ENCODE data around the gene HNRNPAB. TPM values are rescaled to one million over a fixed set of nuclear protein-coding genes. Genes with fewer than 3 reads are reported as not detected.
"Not testable (repeated sequence)": the region's sequence is repeated elsewhere in the genome, so short reads cannot be mapped to it uniquely, and the experiment has no call there.

HNRNPAB gene
- total and polyA plus RNA-seq, 2 donors, result 46.3 to 109 TPM

DNA sequence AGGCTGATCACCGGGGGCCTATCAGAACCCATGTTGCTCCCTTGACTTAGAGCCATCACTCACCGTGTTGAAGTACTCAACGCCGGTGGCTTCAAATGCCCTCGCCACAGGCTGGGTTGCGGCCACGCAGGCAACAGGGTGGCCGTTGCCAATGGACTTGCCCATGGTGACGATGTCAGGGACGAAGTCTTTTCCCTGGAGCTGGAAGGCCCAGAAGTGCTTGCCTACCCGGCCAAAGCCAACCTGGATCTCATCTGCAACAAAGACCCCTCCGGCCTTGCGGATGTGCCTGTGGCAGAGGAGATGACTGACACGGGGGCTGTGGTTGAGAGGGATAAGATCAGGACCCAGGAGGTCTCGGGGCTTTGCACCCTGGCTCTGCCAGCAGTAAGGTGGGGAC, 18.0 kb downstream of the HNRNPAB start:
- Histone ChIP-seq H3K27ac (ENCODE audit: low read depth) (no peak overlapping the region), H3K4me1 (ENCODE audit: insufficient read depth) (no peaks in the 10 kb centered on the region), H3K36me3 (ENCODE audit: insufficient read depth) (no peaks in the 10 kb centered on the region), H3K4me3 (ENCODE audit: low read depth, low read length) (no peak overlapping the region)
- WGBS, result 96% methylated on average over 15 of the region's 15 CpGs
- DNase-seq (ENCODE audit: extremely low spot score), result no peak

DNA sequence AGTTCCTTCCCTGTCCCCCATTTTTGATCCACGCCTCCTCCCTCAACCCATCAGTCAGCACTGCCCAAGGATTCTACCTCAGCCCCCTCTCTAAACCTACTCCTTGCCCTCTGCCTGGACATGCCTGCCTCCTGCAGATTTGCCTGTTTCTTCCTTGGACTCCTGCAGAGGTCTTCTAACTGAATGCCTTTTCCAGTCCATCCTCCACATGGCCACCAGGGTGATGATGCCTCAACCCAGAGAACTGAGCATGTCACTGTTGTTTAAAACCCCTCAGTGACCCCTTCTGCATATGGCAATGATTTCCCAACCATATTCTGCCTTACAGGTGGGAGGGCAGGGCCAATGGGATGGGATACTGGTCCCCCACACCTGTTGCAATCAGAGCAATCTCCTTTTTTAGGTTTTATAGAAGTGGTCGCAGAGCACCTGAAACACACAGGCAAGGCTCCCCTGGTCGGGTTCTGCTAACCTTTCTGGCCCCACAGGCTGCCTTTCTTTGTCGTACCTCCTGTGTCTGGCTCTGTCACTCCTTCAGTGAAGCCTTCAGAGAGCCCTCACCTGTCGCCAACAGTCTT, 19.0 kb downstream of the HNRNPAB start:
- Histone ChIP-seq H3K27ac (ENCODE audit: low read depth) (no peak overlapping the region), H3K36me3 (ENCODE audit: insufficient read depth) (no peaks in the 10 kb centered on the region), H3K4me3 (ENCODE audit: low read depth, low read length) (no peak overlapping the region), H3K4me1 (ENCODE audit: insufficient read depth) (no peaks in the 10 kb centered on the region)
- WGBS, result 88% methylated on average over 5 of the region's 5 CpGs
- DNase-seq (ENCODE audit: extremely low spot score), result no peak

DNA sequence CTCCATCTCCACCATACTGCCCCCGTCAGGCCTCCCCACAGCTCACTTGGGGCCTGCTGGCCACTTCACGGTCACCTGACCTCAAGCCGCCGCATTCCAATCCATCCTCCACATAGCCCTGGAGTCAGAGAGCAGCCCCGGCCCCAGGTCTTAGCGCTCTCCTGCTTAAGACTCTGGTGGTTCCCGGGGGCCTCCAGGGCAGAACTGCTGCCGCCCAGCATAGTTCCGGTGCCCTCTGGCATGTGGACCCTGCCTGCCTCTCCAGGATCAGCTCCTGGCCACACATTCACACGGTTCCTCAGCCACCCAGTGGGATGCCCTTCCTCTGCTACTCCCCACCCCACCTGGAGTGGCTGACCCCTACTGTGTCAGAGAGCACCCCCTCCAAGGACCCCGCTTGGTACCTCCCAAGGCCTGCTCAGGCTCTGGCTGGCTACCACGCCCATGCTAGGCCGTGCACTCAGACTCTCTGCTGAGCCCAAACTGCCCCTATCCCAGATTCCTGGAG, 19.5 kb downstream of the HNRNPAB start:
- WGBS, result 62% methylated on average over 13 of the region's 13 CpGs
- H3K4me3 ChIP-seq (ENCODE audit: low read depth, low read length), result no peak overlapping the region
- no peaks in the 10 kb centered on the region for H3K36me3 ChIP-seq (ENCODE audit: insufficient read depth)
- DNase-seq (ENCODE audit: extremely low spot score), result no peak
- H3K4me1 ChIP-seq (ENCODE audit: insufficient read depth), result no peaks in the 10 kb centered on the region
- no peak overlapping the region for H3K27ac ChIP-seq (ENCODE audit: low read depth)

DNA sequence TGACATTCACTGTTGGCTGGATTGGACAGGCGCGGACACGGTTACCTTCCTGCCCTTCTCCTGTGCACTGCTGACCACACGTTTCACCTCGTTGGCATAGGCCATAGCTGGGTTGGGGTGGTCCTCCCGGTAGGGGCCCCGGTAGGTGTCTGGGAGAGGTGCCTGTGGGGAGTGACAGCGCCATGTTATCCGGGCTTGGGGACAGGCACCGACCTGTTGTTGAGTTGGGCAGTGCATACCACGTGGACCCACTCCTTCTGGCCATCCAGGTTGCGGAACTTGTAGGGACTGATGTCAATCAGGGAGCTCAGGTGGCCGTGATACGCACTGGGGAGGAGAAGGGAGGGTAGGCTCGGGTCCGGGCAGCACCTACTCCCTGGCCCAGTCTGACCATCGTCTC, 20.1 kb downstream of the HNRNPAB start:
- 87% methylated on average over 17 of the region's 17 CpGs for WGBS
- Histone ChIP-seq H3K36me3 (ENCODE audit: insufficient read depth) (no peaks in the 10 kb centered on the region), H3K4me3 (ENCODE audit: low read depth, low read length) (no peak overlapping the region), H3K4me1 (ENCODE audit: insufficient read depth) (no peaks in the 10 kb centered on the region), H3K27ac (ENCODE audit: low read depth) (no peak overlapping the region)
- no peak for DNase-seq (ENCODE audit: extremely low spot score)

DNA sequence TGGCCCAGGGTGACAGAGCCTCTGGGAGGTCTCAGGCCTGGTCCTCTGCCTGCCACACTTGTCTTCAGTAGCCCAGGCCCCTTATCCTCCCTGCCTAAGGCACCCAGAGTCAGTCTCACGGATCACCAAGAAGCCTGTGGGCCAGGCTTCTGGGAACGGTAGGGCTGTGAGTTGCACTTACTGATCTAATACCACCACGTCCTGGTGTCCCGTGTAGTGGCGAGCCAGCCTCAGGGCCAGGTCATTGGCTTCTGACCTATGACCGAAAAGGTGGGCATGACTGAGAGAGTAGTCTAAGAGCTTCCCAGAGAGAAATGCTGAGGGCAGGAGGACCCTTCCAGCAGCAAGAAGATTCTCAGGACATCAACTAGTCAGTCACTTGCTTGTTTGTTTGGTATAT, 20.8 kb downstream of the HNRNPAB start:
- no peak overlapping the region for H3K4me3 ChIP-seq (ENCODE audit: low read depth, low read length)
- 91% methylated on average over 6 of the region's 6 CpGs for WGBS
- H3K36me3 ChIP-seq (ENCODE audit: insufficient read depth), result no peaks in the 10 kb centered on the region
- no peak for DNase-seq (ENCODE audit: extremely low spot score)
- no peaks in the 10 kb centered on the region for H3K4me1 ChIP-seq (ENCODE audit: insufficient read depth)
- no peak overlapping the region for H3K27ac ChIP-seq (ENCODE audit: low read depth)

DNA sequence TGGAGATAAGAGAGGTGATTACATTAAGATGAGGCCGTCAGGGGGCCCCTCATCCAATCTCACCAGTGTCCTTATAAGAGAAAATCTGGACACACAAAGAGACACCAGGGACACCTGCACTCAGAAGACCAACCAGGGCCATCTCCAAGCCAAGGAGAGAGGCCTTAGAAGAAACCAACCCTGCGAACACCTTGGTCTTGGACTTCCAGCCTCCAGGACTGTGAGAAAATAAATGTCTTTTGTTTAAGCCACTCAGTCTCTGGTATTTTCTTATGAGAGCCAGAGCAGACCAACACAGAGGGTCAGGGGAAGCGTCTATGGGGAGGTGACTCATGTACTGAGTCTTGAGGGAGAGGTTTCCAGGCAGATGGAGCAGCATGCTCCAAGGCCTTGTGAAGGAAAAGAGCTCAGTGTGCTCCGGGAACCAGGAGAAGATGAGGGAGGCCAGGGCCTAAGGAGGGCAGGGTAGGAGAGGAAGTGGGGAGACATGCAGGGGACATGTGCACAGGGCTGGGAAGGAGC, 22.9 kb downstream of the HNRNPAB start:
- no peaks in the 10 kb centered on the region for H3K4me1 ChIP-seq (ENCODE audit: insufficient read depth)
- peaks cover 1% of the 10 kb centered on the region for H3K36me3 ChIP-seq (ENCODE audit: insufficient read depth)
- 94% methylated on average over 4 of the region's 4 CpGs for WGBS
- H3K27ac ChIP-seq (ENCODE audit: low read depth), result no peak overlapping the region
- no peak for DNase-seq (ENCODE audit: extremely low spot score)
- no peak overlapping the region for H3K4me3 ChIP-seq (ENCODE audit: low read depth, low read length)

DNA sequence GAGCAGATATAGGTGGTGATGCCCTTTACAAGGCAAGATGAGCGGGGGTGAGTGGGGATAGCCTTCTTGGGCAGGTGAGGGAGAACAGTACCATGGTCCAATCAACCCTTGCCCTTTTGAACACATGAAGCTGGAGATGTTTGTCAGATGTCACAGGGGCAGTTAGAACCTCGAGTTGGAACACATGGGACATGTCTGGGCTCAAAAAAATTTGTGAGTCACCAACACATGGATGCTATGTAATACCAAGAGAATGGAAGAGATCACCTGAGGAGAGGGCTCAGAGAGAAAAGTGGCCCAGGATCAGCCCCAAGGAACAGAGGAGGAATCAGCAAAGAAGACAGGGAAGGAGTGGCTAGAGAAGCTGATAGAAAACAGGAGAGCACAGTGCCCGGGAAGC, 23.6 kb downstream of the HNRNPAB start:
- 89% methylated on average over 3 of the region's 3 CpGs for WGBS

DNA sequence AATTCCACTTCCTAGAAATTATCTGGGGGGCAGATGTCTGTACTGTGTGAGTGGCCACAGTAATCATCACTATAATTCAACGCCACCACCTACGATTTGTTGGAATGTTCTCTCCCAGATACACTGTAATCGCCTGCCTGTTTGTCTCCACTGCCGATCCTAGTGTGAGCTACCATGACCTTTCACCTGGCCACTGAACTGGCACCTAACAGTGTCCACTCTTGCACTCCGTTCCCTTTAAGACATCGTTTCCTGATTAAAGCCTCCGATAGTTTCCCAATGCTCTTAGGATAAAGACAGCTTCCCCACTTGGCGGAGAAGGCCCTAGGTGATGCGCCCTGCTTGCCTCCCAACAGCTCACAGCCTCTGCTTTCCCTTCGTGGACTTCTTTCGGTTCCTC, 24.3 kb downstream of the HNRNPAB start:
- no peak overlapping the region for H3K27ac ChIP-seq (ENCODE audit: low read depth)
- WGBS, result 96% methylated on average over 11 of the region's 11 CpGs
- peaks cover 1% of the 10 kb centered on the region for H3K36me3 ChIP-seq (ENCODE audit: insufficient read depth)
- DNase-seq (ENCODE audit: extremely low spot score), result no peak
- no peak overlapping the region for H3K4me3 ChIP-seq (ENCODE audit: low read depth, low read length)
- no peaks in the 10 kb centered on the region for H3K4me1 ChIP-seq (ENCODE audit: insufficient read depth)

More for the DNA sequence above, 23.6 kb downstream of the HNRNPAB start:
- H3K4me1 ChIP-seq (ENCODE audit: insufficient read depth), result no peaks in the 10 kb centered on the region
- peaks cover 1% of the 10 kb centered on the region for H3K36me3 ChIP-seq (ENCODE audit: insufficient read depth)
- no peak for DNase-seq (ENCODE audit: extremely low spot score)
- no peak overlapping the region for H3K4me3 ChIP-seq (ENCODE audit: low read depth, low read length)
- no peak overlapping the region for H3K27ac ChIP-seq (ENCODE audit: low read depth)

DNA sequence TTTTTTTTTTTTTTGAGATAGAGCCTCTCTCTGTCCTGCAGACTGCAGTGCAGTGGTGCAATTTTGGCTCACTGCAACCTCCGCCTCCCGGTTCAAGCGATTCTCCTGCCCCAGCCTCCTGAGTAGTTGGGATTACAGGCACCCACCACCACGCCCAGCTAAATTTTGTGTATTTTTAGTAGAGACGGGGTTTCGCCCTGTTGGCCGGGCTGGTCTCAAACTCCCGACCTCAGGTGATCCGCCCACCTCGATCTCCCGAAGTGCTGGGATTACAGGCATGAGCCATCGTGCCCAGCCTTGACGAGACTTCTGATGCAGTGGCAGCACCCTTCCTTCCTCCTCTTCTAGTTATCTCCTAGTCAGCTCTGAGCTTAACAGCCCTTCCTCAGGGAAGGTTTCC, 24.8 kb downstream of the HNRNPAB start:
- H3K36me3 ChIP-seq (ENCODE audit: insufficient read depth); DNase-seq (ENCODE audit: extremely low spot score); H3K4me1 ChIP-seq (ENCODE audit: insufficient read depth); H3K4me3 ChIP-seq (ENCODE audit: low read depth, low read length); H3K27ac ChIP-seq (ENCODE audit: low read depth): not testable (repeated sequence)
- 95% methylated on average over 13 of the region's 13 CpGs for WGBS

DNA sequence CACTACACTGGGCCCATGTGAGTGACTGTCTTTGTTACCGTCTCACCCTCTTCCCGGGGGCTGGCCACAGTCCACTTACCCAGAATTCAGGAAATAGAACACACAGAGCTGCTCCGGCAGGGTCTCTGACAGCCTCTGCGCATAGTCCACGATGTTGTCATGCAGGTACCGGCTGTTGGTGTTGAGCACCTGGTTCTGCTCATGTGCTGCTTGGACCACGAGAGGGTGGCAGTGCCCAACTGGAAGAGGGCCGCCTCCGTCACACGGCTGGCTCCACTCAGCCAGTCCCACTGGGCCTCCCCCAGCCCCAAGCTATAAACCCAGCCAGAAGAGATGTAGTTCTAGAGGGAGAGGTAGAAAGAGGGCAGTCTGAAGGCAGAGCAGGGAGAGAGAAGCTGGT, 25.5 kb downstream of the HNRNPAB start:
- no peak overlapping the region for H3K27ac ChIP-seq (ENCODE audit: low read depth)
- H3K4me1 ChIP-seq (ENCODE audit: insufficient read depth), result no peaks in the 10 kb centered on the region
- no peak overlapping the region for H3K4me3 ChIP-seq (ENCODE audit: low read depth, low read length)
- WGBS, result 90% methylated on average over 10 of the region's 10 CpGs
- peaks cover 1% of the 10 kb centered on the region for H3K36me3 ChIP-seq (ENCODE audit: insufficient read depth)
- no peak for DNase-seq (ENCODE audit: extremely low spot score)

DNA sequence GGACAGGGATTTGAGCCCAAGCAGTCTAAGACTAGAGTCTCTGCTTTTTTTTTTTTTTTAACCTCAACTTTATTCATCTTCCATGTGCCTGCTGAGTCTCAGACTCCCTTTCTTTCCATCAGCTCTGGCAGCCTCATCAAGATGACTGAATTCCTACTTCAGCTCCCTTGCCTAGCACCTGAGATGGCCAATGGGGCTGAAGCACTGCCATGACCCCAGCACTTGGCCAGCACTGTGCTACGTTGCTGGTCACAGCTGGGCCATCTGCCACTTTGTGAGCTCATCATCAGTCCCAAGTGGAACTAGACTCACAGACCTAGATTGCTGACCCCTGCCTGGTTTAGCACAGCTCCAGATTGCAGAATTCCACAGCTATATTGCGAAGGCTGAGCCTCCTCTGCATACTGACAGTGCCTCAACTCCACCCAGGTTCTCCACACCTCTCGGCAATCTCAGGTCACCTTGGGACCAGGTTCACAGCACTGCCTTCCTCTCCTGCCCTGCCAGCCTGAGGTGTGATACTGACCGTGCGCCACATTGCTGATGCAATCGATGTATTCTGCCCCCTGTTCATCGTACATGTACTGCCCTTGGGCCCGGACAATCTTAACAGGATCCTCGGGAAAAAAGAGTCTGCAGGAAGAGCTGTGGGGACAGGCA, 26.7 kb downstream of the HNRNPAB start:
- Histone ChIP-seq H3K4me1 (ENCODE audit: insufficient read depth) (no peaks in the 10 kb centered on the region), H3K36me3 (ENCODE audit: insufficient read depth) (peaks cover 1% of the 10 kb centered on the region), H3K4me3 (ENCODE audit: low read depth, low read length) (no peak overlapping the region), H3K27ac (ENCODE audit: low read depth) (no peak overlapping the region)
- DNase-seq (ENCODE audit: extremely low spot score), result no peak
- WGBS, result 75% methylated on average over 9 of the region's 9 CpGs

DNA sequence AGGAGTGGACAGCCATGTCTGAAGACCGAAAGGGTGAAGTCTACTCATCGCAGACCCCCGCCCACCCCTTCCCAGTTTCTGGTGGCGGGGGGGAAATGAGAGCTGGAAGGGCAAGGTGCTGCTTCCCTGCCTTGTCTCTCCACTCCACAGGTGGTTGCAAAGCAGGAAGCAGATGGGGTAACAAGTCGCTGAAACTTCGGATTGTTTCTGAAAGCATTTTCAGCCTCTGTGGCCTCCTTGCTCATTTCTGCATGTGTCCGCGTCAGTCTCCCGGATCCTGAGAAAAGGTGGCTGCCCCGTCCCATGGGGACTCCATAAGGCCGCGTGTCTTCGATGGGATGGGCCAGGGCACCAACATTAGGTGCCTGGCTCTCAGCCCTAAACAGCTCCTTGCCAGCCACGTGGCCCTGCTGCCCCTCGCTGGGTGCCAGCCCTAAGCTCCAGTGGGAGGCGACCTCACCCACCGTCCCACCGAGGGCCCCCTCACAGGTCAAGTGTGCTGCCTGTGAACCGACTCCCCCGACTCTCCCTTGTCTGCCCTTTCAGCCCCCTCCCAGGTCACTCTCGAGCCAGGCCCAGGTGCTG, 27.3 kb downstream of the HNRNPAB start:
- WGBS, result 31% methylated on average over 21 of the region's 21 CpGs
- no peak for DNase-seq (ENCODE audit: extremely low spot score)

DNA sequence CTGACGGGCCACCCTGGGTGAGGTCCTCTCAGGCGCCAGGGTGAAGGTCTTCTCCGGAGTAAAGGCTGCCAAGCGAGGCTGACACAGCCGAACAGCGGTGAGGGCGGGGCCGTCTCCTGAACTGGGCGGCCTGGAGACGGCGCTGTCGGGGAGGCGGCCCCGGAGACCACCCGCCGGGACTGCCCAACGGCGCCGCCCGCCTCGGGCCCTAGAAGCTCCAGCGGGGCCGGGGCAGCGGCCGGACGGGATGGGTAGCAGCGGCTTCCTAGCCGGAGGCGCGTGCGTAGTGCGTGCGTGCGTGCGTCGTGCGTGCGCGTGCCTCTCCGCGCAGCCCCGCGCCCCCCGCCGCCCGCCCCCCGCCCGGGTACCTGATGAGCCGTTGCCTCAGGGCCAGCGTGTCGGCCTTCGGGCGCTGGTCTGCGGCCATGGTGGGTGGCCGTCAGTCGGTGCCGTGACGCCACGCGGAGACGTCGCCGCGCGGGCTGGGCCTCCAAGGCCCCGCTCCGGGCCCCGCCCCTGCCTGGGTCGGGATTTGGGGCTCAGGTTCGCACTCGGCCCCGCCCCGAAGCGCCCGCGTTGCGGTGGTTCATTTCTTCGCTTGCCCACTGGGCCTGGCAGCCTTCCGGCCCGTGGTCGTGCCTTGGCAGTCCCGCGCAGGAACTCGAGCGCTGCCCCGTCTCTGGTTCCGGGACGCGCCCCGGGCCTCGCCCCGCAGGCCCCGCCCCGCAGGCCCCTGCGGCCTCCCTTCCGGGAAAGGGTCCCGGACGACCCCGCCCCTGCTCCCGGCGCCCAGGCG, 28.0 kb downstream of the HNRNPAB start, which contains the start of gene PHYKPL:
Gene PHYKPL, minus strand, starts transcription at position 679 of the 796 bp plus-strand sequence. Its CDS starts 252 bp downstream, at position 427.
- peak within 1 kb of the TSS; percentile 94 for H3K27ac ChIP-seq (ENCODE audit: low read depth)
- DNase-seq (ENCODE audit: extremely low spot score), result peak; percentile 15
- WGBS, result under 1% methylated on average over 102 of the region's 102 CpGs
- H3K4me3 ChIP-seq (ENCODE audit: low read depth, low read length), result peak within 1 kb of the TSS; percentile 74
- H3K36me3 ChIP-seq (ENCODE audit: insufficient read depth), result peaks cover 1% of the 10 kb centered on the region
- H3K4me1 ChIP-seq (ENCODE audit: insufficient read depth), result no peaks in the 10 kb centered on the region

More for the DNA sequence above, 27.3 kb downstream of the HNRNPAB start:
- H3K27ac ChIP-seq (ENCODE audit: low read depth), result peak overlapping the region; percentile 94
- peak overlapping the region; percentile 74 for H3K4me3 ChIP-seq (ENCODE audit: low read depth, low read length)
- no peaks in the 10 kb centered on the region for H3K4me1 ChIP-seq (ENCODE audit: insufficient read depth)
- peaks cover 1% of the 10 kb centered on the region for H3K36me3 ChIP-seq (ENCODE audit: insufficient read depth)
